ENCODE measurements around the gene ANKH.

DNA sequence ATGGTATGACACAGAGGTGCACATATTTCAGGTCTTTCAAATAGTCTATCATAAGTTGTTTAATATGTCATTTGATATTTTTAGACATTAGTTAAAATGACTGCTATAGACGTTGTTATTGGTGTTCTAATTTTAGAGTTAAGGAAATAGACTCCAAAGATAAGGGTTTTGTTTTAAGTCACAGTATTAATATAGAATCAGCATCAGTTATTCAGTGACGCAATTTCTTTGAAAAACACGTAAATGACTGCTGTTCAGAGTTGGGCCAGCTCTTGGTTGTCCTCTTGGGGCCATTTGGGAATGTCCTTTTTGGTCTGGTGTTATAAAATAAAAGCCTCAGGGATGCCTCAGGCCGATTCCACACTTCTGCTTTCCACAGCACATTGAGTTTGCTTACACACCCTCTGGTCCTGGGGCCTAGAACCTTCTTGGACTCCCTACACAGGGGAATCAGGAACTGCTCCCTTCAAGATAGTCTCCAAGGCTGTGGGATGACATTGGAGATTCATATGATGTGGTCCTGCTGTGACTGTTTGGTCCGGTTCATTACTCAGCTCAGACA, 192.7 kb downstream of the ANKH start:
- TF ChIP-seq, protein P1, sequence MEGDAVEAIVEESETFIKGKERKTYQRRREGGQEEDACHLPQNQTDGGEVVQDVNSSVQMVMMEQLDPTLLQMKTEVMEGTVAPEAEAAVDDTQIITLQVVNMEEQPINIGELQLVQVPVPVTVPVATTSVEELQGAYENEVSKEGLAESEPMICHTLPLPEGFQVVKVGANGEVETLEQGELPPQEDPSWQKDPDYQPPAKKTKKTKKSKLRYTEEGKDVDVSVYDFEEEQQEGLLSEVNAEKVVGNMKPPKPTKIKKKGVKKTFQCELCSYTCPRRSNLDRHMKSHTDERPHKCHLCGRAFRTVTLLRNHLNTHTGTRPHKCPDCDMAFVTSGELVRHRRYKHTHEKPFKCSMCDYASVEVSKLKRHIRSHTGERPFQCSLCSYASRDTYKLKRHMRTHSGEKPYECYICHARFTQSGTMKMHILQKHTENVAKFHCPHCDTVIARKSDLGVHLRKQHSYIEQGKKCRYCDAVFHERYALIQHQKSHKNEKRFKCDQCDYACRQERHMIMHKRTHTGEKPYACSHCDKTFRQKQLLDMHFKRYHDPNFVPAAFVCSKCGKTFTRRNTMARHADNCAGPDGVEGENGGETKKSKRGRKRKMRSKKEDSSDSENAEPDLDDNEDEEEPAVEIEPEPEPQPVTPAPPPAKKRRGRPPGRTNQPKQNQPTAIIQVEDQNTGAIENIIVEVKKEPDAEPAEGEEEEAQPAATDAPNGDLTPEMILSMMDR (IDR thresholded peaks at IDR 0.05 in 8 of 11, conservative IDR thresholded peaks at IDR 0.05 in 3 of 11) = no peak
- no peak for TF ChIP-seq POLR2AphosphoS5 (IDR thresholded peaks at IDR 0.05)
